HFFc6 (cell line): ENCODE data around the gene ZEB2. TPM values are rescaled to one million over a fixed set of nuclear protein-coding genes. Genes with fewer than 3 reads are reported as not detected.

Source experiments
- DNase-seq: peaks from one replicate; pipeline ENCODE4 v3.0.0-alpha.2; 2018
- H3K27ac Mint-ChIP-seq: 2 replicates; pipeline ENCODE4 v1.8.0; 2020; ENCODE audit warnings: mild to moderate bottlenecking, mixed read lengths
- H3K27me3 Mint-ChIP-seq: 2 replicates; pipeline ENCODE4 v1.8.0; 2021; ENCODE audit warnings: mild to moderate bottlenecking, moderate library complexity, mixed read lengths; ENCODE audit not compliant: insufficient read depth
- H3K36me3 Mint-ChIP-seq: 2 replicates; pipeline ENCODE4 v1.8.0; 2021; ENCODE audit warnings: low read depth, mixed read lengths
- H3K4me1 Mint-ChIP-seq: 2 replicates; pipeline ENCODE4 v1.8.0; 2020; ENCODE audit warnings: low read depth, mixed read lengths
- H3K4me3 Mint-ChIP-seq: 2 replicates; pipeline ENCODE4 v1.8.0; 2020; ENCODE audit warnings: mild to moderate bottlenecking, moderate library complexity, mixed read lengths
- H3K9me3 Mint-ChIP-seq: 2 replicates; pipeline ENCODE4 v1.8.0; 2020; ENCODE audit warnings: mild to moderate bottlenecking, mixed read lengths
- total RNA-seq, 6 experiments: library from RNA; stranded (reverse); fragmentation: NEBNext Ultra II Directional; extraction: Animal tissue kit (Norgen Biotek cat#: 25700); gene quantifications; 2 replicates in 1 of 6; 3 replicates in 5 of 6; pipeline ENCODE4 v1.2.3, GENCODE V29; 2021
- TF ChIP-seq, protein P1 (sequence below): fragments of 200-600 bp; sonication (generic); IDR thresholded peaks from 2 replicates; pipeline ENCODE4 v1.5.0; 2021; ENCODE audit warnings: antibody characterized with exemption, mild to moderate bottlenecking

The ZEB2 gene
- total RNA-seq, 6 experiments from 2014 or later: 57.0 to 76.3 (median 62.8) TPM

DNA sequence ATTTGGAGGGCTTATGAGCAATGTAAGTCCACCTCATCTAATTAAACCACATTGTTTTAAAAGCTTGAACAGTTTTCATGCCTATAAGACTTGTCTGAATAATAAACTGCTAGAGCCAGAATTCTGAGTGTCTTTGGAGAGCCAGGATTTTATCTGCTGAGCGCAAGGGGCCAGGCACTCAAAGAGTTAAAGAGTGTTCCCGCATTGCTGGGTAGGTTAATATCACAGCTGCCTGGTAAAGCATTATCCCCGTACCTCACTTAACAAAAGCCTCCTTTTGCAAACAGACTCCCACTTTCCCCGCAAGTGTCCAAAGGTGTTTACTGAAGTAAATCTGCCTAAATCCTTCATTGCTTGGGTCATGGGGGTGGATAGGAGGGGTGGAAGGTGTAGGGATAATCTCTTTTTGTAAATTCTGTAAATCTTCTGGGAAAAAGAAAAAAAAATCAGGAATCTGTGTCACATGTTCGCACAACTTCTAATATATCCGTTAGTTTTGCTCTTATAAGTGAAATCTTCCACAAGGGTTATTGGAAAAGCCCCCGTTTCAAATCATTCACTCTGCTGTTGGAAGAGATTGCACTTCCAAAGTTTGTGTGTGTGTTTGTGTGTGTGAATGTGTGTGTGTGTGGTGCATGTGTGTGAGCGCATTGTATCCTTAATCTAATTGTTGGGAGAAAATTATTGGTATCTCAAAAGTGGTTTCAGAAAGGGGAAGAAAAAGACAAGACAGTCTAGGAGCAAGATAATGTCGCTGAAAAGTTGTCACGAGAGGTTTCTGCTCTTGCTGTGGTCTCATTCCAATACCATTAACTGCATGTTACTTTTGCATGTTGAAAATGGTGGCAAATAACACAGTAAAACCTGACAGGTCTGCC, 10.7 kb downstream of the ZEB2 start:
- peak overlapping the region; percentile 97 for H3K27ac Mint-ChIP-seq
- no peak for DNase-seq
- H3K4me3 Mint-ChIP-seq: peak overlapping the region; percentile 90
- H3K36me3 Mint-ChIP-seq: peaks cover 2% of the 10 kb centered on the region
- H3K4me1 Mint-ChIP-seq: peaks cover 100% of the 10 kb centered on the region
- TF ChIP-seq, protein P1, sequence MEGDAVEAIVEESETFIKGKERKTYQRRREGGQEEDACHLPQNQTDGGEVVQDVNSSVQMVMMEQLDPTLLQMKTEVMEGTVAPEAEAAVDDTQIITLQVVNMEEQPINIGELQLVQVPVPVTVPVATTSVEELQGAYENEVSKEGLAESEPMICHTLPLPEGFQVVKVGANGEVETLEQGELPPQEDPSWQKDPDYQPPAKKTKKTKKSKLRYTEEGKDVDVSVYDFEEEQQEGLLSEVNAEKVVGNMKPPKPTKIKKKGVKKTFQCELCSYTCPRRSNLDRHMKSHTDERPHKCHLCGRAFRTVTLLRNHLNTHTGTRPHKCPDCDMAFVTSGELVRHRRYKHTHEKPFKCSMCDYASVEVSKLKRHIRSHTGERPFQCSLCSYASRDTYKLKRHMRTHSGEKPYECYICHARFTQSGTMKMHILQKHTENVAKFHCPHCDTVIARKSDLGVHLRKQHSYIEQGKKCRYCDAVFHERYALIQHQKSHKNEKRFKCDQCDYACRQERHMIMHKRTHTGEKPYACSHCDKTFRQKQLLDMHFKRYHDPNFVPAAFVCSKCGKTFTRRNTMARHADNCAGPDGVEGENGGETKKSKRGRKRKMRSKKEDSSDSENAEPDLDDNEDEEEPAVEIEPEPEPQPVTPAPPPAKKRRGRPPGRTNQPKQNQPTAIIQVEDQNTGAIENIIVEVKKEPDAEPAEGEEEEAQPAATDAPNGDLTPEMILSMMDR: no peak
- peaks cover 5% of the 10 kb centered on the region for H3K27me3 Mint-ChIP-seq
- H3K9me3 Mint-ChIP-seq: no peaks in the 10 kb centered on the region

DNA sequence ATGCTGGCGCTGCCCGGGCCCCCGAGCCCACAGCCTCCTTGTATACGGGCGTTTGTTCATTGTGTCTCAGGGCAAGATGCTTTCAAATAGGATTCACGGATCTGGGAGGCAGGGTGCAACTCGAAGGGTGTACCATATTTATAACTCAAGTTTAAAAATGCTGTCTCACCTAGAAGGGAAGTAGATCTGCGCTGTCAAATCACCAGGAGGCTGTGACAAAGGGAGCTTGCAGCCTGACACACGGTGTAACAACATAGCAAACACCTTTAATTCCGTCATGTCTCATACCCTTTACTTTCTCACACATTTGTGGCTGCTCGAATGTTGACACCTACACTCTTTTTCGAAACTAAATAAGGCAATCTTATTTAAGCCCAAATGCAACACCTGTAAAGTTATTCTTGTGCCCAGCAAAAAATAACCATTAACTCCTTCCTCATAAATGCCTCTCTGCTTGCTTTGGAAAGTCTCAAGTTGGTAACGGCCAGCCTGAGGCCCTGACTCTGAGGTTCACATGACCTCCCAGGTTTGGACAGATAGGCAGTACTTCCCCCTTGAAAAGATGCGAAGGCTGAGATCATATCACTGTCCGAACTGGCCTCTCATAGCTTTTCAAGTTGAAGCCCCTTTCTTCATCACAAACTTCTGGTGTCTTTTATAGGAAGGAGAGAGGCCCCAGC, 11.6 kb downstream of the ZEB2 start:
- Mint-ChIP-seq H3K27ac (peak overlapping the region; percentile 97), H3K9me3 (no peaks in the 10 kb centered on the region), H3K27me3 (peaks cover 5% of the 10 kb centered on the region), H3K4me1 (peaks cover 100% of the 10 kb centered on the region), H3K36me3 (peaks cover 6% of the 10 kb centered on the region), H3K4me3 (peak overlapping the region; percentile 90)
- DNase-seq: no peak
- TF ChIP-seq, protein P1: no peak

DNA sequence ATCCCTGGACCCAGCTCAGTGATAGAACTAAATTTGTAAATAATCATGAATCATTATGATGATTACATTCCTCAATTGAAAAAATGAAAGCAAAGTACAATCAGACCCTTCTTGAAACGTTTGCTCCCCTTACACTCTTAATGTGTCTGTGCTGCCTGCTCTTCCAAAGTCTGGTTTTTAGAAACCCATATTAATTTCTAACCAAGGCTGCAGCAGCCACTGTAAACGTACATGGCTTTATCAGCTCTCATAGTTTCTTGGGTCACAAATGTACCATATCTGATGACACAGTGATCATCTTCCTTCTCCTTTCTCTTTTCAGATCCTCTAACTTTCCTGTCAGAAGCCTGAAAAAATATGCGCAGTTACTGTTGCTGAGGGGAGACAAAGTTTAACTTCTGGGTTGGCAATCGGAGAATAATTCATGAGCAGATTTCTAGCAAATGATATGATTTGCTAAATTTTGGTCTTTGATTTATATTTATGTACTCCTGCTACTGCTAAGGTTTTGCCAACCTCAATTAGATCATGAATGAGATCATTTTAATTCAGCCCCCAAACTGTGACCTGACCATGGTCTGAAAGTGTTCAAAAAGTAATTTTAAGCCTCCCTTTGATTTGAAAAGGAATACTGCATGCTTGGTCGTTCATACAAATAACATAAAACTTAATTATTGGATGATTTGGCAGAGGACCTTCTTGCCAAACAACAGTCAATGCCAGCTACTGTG, 12.3 kb downstream of the ZEB2 start:
- peaks cover 5% of the 10 kb centered on the region for H3K27me3 Mint-ChIP-seq
- H3K27ac Mint-ChIP-seq: peak overlapping the region; percentile 97
- H3K4me3 Mint-ChIP-seq: peak overlapping the region; percentile 90
- H3K9me3 Mint-ChIP-seq: no peaks in the 10 kb centered on the region
- DNase-seq: no peak
- peaks cover 100% of the 10 kb centered on the region for H3K4me1 Mint-ChIP-seq
- peaks cover 6% of the 10 kb centered on the region for H3K36me3 Mint-ChIP-seq
- TF ChIP-seq, protein P1: no peak

DNA sequence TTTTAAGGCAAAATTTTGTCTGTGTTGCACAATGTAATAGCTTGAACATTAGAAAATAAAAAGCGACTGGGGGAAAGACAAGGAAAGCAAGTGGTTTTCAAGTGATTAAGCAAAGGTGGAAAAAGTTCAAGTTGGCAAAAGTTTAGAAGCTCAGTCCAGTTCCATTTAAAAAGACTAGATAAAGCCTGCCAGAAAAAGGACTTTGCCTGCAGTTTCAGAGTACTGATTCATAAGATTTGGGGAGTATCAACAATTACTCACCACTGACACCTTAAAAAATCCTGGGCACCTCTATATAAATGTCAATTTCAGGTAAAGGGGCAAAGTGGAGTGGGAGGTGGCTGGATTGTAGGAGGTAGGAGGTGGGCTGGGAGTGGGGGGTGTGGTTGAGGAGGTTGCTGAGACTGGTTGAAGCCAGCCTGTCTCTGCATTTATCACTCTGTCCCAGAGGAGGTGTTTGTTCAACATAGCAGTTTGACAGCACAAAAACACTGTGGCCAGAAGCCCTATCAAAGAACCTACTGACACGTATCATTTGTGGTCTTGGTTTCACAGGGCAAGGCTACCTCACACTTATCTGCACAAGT, 14.6 kb downstream of the ZEB2 start:
- TF ChIP-seq, protein P1: no peak
- Mint-ChIP-seq H3K4me1 (peaks cover 99% of the 10 kb centered on the region), H3K36me3 (peaks cover 15% of the 10 kb centered on the region), H3K9me3 (no peaks in the 10 kb centered on the region), H3K27ac (peak overlapping the region; percentile 66), H3K4me3 (peak overlapping the region; percentile 39), H3K27me3 (no peaks in the 10 kb centered on the region)
- DNase-seq: peak; percentile 53

DNA sequence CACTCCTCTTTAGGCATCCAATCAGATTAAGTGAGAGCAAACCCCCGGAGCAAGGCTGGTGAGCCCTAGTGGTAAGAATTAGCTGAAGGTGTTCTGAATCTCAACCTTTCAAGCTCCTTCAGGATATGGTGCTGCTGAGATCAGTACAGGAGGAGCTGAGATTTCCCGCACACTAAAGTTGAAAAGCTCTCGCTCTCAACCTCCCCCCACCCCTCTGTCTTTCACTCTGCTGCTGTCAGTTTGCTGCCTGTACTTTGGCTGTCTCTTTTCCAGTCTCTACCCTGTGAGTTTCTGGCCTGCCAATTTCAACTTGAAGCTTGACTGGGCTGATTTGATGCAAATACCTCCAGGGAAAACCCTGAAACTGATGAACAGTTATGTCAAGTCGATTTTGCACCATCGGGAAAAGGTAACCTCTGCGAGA, 15.7 kb downstream of the ZEB2 start:
- Mint-ChIP-seq H3K27ac (peak overlapping the region; percentile 30; the same call in 1 of the 2 replicates), H3K27me3 (no peaks in the 10 kb centered on the region), H3K4me1 (peaks cover 88% of the 10 kb centered on the region), H3K9me3 (no peaks in the 10 kb centered on the region), H3K36me3 (peaks cover 15% of the 10 kb centered on the region), H3K4me3 (peak overlapping the region; percentile 34)
- TF ChIP-seq, protein P1: peak; percentile 42; the same call in 1 of the 2 replicates
- DNase-seq: no peak
